T-helper 1 cell (primary cell): ENCODE data around the gene C16orf86.
"Not testable (repeated sequence)": the region's sequence is repeated elsewhere in the genome, so short reads cannot be mapped to it uniquely, and the experiment has no call there.

ENCODE experiments used
- DNase-seq, 5 donors: peaks; one replicate each; pipeline ENCODE4 v3.0.0-alpha.2; 2012 to 2020

C16orf86 gene

DNA sequence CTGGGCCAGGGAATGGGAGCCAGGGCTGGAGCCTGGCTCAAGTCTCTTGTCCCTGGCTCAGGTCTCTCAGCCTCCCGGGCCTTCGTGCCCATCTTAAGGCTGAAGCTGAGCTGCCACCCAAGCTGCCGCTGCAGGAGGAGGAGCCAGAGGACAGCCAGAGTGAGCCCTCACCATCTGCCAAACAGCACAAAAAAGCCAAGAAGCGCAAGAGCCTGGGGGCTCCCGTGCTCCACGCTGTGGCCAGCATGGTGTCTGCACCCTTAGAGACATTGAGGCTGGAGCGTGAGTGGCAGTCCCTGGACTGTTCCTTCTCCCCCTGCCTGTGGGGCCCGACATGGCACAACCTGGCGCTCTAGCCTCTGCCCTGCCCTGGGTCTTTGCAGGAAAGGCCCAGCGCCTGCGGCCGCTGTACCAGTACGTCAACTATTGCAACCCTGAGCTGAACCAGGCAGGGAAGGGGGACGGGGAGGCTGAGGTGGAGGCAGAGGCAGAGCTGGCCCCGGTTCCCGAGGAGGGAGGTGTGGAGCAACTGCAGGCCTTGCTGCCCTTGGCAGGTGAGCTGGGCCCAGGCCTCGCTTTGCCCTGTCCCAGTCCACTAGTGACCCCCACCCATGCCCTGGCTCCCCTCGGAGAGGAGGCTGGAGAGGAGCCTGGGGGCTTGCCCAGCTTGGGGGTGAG is 1.3 kb downstream of the C16orf86 start:
- peak; percentile 59 to 89 (median 78) for DNase-seq

DNA sequence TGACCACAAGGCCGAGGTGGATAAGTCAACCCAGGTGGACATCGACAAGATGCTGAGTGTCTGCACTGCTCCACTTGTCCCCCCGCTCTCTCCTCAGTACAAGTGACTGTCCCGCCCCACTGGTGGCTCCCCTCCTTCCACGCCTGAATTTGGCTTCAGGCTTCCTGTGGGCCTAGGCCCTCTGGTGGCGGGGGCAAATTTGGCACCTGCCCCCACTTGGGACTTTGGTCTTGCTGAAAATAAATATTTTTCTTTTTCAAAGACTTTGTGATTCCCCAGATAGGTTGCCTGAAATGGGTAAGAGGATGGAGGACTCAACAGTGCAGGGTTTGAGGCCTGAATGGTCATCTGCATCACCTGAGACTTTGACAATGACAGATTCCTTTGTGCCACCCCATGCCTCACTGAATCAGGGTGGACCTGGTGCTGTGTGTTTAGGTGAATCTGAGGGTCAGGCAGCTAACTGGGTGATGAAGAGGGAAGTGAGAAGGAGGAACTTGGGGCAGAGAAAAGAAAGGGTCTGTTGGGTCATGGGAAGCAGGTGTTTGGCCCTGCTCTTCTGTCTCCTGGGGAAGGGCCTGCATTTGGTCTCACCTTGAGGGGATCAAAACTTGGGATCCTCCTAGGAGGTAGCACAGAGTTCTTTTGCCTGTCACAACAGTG is 2.0 kb downstream of the C16orf86 start:
- DNase-seq: no peak

DNA sequence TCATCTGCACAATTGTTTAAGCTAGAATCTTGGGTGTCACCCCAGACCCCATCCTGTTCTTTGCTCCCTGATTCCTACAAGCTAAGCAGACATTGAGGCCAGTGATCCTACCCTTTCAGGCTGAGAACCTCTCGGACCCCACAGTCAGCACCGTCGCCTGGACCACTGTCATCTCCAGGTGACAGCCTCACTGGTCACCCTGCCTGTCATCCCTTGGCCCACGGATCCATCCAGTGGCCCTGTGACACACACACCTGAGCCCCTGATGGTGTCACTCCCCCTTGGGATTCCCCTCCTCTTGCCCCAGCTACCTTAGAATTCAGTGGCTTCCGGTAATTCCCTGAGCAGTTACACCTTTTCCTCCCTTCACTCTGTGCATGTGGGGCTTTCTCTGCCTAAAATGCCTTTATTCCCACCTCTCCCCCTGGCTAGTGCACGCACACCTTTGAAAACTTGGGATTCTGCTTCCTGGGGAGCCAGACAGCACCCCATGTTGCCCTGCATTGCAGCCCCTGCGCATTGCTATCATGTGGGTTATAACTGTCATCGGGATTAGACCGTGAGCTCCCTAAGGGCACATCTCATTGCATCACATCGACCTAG is 3.0 kb downstream of the C16orf86 start:
- no peak for DNase-seq

DNA sequence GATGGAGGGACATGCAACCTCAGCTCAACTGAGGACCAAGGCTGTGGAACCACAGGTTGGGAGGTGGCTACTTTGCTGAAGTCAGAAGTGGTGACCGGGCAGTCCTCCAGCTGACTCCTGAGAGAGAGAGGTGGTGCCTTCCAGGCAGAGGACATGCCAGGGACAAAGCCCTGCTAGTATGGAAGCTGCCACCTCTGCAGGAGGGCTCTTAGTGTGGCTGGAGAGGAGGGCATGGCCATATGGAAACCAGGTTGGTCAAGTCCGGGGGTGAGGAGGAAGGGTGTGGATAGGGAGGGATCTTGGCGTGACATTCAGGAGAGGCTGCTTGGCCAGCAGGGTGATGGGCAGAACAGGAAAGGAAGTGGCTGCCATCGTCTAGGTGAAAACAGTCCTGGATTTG is 5.7 kb downstream of the C16orf86 start:
- no peak for DNase-seq

DNA sequence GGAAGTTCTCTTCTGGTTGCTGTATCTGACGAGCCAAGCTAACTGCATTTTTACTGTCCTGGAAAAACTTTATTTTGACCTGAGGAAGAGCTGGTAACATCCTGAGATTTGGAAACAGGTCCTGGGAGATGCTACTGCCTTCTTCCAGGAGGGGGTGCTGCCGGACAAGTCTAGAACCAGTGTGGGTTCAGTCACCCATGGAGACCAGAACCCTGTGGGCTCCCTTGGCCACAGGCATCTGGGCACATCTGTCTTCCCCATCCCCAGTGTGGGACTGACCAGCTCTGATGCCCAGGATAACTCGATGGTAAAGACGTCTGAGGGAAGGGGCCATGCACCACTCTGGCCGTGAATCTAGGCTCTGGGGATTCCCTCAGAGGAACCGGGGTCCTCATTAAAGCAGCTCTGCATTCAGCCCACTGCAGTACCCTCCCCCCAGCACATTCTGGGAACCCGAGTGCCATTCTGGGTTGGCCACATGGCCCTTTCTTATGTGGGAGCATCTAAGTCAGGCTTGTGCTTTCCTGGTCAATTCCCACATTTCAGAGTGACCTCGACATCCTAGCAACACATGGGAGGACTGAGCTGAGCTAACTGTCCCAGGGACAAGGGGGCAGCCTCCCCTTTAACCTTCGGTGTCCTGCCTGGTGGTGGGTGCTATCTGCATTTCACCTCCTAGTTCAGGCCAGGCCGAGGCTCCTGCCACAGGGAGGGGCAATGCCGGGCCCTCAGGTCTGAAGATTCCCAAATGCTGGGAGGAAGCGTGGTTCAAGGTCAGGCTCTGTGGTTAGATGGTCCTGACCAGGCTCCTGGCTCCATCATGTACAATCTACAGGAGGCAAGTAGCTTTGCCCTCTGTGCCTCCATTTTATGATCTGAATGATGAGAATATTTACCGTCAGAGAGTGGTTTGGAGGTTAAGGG is 6.4 kb downstream of the C16orf86 start:
- DNase-seq: peak in 2 of 5 donors; percentile 41 to 49

DNA sequence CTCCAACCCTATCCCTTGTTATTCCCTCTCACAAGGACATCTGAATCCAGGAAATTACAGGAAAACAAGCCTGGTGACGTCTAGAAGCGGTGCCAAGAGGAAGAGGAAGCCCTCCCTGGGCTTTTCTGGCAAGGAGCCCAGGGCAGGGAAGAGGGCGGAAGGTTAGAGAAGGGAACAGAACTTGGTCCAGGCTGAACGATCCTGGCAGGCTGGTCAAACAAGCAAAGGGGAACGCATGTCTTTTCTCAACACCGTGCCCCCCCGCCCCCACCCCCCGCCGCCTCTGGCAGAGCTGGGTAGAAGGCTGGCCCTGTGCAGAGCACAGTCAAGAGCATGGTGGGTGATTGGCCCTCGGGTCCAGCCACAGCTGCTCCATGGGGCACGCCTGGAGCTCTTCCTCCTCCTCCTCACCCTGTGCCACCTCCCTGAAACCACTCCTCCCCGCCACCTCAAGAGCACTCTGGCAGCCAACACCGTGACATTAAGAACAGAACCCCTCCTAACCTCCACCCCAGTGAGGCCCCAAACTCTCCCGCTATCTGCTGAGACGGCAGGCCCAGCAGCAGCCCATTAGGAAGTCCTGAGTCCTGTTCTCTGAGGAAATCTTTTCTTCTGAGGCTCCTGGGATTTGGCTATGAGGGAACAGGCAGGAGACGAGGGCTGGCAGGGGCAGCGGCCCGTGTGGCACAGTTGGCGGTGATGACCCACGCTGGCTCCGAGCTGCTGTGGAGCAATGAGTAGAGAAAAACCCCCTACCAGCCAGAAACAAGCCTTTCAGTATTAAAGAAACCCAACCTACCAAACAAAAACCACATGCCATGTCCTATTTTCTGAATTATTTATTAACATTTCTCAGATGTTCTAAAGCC is 7.3 kb downstream of the C16orf86 start:
- no peak for DNase-seq

DNA sequence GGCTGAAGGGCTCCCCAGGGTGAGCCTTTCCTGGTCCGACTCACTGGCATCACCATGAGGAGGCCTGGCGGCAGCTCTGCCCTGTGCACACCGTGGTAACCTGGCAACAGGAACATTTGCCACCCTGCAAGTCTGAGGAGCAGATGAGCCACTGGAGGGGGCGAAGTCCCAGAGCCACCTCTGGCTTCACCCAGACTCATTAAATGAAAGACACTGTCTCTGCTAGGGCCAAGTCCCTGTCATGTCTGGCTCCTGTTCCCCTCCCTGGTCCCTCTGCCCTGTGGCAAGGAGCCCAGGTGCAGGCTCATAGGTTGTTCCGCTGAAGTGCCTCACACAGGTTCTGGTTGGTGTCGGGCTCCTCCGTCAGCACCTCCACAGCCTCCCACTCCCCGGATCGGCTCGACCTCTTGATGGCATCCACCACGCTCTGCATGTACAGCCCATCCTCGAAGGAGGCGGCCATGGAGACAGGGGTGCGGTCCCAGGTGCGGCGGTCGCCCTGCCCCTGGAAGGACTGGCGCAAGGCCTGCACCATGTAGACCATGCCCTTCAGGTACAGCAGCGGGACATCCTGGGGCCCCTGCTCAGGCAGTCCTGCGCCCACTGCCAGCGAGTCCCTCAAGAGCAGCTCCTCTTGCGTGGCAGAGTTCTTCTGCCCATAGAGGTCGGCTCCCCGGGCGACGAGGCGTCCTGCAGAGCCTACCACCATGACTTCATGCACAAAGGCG is 8.4 kb downstream of the C16orf86 start:
- DNase-seq: no peak

DNA sequence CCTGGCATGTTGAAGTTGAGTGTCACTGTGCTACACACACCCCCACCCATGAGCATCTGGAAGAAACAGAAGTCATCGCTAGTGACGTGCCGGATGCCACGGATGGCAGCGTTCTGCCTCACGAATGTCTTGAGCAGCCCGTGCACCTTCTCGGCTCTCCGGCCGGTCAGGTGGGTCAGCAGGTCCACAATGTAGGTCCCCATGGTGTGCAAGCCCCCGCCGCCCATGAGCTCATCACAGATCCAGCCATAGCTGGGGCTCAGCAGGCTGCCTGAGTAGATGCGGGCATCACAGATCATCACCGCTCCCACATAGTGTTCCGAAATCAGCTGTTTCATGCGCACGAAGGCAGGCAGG is 8.9 kb downstream of the C16orf86 start:
- DNase-seq: no peak

DNA sequence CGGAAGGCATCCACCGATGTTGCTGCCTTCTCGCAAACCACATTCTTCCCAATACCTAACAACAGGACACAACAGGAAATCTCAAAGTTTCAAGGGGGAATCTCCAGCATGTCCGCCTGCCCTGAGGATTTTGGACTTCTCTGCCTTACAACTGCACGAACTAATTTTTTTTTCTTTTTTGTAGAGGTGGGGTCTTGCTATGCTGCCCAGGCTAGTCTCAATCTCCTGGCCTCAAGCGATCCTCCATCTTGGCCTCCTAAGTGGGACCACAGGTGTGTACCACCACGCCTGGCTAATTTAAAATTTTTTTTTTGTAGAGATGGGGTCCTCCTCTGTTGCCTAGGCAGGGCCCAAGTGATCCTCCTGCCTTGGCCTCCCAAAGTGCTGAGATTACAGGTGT is 9.4 kb downstream of the C16orf86 start:
- no peak for DNase-seq

DNA sequence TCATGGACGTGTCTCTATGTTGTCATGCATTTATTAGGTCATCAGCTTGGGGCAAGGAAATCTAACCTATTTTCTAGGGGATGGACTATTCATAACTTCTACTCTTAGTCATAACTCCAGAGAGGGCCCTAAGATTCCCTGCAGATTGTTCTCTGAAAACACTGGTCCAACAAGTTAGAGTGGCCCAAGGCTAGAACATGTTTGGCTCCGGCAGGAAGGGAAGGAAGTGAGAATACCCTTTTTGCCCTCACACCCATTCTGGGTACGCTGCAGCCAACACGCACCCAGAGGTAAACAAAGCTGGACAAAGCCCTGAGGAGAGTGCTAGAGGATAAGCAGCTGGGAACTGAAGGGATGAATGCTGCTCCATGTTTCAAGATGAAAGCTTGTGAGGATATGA is 9.9 kb downstream of the C16orf86 start:
- DNase-seq: no peak

DNA sequence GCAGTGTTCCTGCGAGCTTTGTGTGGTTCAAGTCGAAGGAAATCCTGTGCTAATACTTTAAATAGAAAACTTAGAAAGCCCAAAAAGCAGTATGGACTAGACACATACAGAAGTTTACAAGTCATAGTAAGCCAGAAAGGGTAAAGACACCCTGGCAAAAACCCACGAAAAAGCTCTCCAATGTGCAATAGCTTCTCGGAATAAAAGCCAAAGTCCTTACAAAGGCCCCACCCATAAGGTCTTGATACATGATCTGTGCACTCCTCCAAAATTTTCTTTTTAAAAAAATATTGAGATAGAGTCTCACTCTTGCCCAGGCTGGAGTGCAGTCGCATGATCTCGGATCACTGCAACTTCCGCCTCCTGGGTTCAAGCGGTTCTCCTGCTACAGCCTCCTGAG is 10.3 kb downstream of the C16orf86 start:
- no peak for DNase-seq

DNA sequence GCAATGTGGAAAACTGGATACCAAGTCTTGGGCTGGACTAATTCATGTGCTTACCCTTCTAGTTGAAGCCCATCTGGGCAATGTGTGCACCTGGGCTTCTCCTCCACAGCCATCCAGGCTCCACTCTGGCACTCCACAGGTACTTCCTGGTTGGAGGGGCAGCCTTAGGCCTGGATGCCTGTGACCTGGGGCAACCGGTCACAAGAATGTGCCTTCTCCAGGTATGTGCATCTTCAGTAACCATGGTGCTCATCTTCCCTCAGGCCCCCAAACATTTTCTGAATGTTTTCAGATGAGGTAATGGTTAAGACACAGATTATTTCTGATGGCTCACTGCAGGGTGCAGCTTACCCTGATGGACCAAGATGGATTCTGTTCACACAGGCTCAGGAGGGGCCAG is 11.1 kb downstream of the C16orf86 start:
- DNase-seq: no peak

DNA sequence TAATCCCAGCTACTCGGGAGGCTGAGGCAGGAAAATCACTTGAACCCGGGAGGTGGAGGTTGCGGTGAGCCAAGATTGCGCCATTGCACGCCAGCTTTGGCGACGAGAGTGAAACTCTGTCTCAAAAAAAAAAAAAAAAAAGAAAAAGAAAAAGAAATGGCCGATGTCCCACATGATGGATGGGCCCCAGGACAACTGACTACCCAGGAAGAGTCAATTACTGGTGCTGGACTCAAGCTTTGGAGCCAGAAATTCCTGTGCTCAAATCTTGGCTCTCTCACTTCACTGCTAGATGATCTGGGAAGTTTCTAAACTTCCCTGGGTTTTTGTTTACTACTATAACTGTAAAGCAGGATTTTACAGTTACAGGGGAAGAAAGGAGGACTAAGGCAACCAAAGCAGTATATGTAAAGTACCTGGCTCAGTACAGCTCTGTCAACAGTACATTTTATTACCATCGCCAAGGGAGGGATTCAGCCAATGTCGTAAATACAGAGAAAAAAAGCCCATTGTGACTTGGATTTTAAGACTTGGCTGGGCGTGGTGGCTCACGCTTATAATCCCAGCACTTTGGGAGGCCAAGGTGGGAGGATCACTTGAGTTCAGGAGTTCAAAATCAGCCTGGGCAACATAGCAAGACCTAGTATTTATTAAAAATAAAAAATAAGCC is 11.9 kb downstream of the C16orf86 start:
- DNase-seq: no peak

DNA sequence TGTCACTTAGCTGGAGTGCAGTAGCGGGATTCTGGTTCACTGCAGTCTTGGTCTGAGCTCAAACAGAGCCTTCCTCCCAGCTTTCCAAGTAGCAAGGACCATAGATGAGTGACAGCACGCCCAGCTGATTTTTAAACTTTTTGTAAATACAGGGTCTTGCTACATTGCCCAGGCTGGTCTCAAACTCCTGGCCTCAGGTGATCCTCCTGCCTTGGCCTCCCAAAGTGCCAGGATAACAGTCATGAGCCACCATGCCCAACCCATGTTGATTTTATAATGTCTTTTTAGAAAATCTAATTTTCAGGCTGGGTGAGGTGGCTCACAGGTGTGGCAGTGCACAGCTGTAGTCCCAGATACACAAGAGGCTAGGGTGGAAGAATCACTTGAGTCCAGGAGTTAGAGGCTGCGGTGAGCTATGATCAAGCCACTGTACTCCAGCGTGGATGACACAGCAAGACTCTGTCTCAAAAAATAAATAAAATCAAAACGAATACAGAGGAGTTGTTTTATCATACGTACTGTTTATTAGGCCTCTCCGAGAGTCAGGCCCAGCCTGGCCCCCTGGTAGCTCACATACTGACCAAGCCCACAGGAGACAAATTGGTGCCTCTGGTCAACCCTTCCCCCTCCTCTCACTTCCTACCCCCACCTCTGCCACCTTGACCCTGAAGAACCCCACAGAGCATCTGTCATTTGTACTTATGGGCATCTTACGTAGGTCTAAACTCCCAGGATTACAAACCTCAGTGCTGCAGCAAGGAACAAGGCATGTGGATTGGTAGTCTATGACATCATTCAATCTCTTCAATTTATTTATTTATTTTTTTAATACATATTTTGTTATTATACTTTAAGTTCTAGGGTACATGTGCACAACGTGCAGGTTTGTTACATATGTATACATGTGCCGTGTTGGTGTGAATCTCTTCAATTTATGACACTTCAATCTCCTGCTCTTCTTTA is 13.6 kb downstream of the C16orf86 start:
- no peak for DNase-seq

DNA sequence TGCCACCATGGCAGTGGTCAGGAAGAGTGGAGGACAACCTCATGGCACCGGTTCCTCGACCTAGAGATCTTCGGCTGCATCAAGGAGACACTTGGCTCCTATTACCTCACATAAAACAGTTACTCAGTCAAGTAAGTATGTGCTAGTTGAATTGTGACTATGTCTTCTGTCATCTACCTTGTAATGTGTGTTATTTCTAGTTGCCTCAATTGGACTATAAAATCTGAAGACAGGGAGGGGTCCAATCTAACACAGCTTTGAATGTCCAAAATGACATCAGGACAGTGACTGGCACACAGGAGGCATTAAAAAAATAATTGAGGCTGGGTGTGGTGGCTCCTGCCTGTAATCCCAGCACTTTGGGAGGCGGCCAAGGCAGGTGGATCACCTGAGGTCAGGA is 17.2 kb downstream of the C16orf86 start:
- DNase-seq: no peak

DNA sequence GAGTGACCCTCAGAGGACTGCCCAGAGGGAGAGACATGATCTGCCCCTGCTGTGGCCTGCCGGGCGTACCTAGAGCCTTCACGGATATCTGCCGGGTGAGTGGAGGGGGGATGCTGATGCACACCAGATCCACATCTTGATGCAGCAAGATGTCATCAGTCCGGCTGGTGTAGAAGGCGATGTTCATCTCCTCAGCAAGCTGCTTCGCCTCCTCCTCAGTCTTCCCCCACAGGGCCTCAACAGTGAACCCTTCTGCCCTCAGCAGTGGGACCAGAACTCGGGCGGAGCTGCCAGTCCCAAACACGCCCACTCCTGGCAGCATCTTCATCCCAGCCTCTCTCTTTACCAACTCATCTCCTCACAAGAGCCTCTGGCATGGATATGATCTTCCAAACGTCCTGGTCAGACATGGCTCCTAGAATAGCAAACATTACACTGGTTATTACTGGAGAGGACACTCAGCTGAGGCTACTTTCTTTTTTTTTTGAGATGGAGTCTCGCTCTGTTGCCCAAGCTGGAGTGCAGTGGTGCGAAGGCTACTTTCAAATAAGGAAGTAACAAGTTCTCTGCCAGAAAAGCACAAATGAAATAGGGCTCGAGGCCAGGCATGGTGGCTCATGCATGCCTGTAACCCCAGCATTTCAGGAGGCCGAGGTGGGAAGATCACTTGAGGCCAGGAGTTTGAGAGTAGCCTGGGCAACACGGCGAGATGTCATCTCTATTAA is 18.9 kb downstream of the C16orf86 start:
- DNase-seq: no peak

DNA sequence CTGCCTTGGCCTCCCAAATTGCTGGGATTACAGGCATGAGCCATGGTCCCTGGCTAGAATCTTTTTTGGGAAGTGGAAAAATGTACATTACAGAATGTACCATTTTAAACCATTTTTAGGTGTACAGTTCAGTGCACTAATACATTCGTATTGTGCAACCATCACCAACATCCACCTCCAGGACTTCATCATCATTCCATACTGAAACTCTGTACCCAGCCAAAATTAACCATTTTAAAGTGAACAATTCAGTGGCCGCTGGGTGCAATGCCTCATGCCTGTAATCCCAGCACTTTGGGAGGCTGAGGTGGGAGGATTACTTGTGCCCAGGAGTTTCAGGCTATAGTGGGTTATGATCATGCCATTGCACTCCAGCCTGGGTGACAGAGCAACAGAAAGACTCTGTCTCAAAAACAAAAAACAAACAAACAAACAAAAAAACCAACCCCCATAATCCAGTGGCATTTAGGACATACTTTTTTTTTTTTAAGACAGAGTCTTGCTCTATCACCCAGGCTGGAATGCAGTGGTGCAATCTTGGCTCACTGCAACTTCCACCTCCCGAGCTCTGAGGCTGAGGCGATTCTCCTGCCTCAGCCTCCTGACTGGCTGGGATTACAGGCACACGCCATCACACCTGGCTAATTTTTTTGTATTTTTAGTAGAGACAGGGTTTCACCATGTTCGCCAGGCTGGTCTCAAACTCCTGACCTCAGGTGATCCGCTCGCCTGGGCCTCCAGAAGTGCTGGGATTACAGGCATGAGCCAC is 27.1 kb downstream of the C16orf86 start:
- not testable (repeated sequence) for DNase-seq

DNA sequence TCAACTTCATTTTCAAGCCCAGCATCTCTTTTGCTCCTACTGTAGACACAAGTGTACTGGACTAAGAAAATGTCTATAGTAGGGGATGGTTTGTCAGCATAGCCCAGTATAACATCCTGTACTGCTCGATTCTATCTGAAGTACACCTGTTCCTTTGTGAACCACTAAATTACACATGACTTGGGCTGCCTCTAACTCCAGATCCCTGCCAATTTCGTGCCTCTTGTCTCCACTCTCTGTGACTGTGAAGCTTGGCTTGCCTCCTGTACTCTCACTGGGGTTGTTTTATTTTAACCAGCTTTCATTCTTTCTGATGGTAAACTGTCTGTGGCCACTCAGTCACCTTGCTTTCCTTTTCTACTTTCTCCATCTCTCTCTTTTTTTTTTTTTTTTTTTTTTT is 28.0 kb downstream of the C16orf86 start:
- no peak for DNase-seq
